Measurements from ENCODE around the gene PDPK1.
"Not testable (repeated sequence)": the region's sequence is repeated elsewhere in the genome, so short reads cannot be mapped to it uniquely, and the experiment has no call there.

- TF ChIP-seq REST (IDR thresholded peaks at IDR 0.05; ENCODE audit: unreplicated experiment); ZNF331 (CRISPR knock-in tag; IDR thresholded peaks at IDR 0.05; ENCODE audit: low read depth); POLR2AphosphoS5 (IDR thresholded peaks at IDR 0.05; ENCODE audit: low read depth); EZH2 (IDR thresholded peaks at IDR 0.05; ENCODE audit: low read depth, unreplicated experiment); CTCF (conservative IDR thresholded peaks at IDR 0.05; ENCODE audit: low read depth in 2 of 2); JUNB (IDR thresholded peaks at IDR 0.05; ENCODE audit: unreplicated experiment); EZH2phosphoT487 (IDR thresholded peaks at IDR 0.05; ENCODE audit: unreplicated experiment); ETS1 (IDR thresholded peaks at IDR 0.05): not testable (repeated sequence)
Observed at GRCh38 chr16:2644754-2645453, 107.1 kb downstream of the PDPK1 start.

Measured in GM23338 (cell line).